NK-92 treated with Interleukin-12 subunit alpha and Interleukin-12 subunit beta, amount 100 ng/mL, for 24 hours (cell line): ENCODE results near the gene CEP170.
A peak's percentile ranks its signal among the peaks of the same experiment; 100 is the strongest.

Experiments
- DNase-seq: peaks from one replicate; lab custom pipeline; 2025; lab: John Stamatoyannopoulos, UW

The CEP170 gene

DNA sequence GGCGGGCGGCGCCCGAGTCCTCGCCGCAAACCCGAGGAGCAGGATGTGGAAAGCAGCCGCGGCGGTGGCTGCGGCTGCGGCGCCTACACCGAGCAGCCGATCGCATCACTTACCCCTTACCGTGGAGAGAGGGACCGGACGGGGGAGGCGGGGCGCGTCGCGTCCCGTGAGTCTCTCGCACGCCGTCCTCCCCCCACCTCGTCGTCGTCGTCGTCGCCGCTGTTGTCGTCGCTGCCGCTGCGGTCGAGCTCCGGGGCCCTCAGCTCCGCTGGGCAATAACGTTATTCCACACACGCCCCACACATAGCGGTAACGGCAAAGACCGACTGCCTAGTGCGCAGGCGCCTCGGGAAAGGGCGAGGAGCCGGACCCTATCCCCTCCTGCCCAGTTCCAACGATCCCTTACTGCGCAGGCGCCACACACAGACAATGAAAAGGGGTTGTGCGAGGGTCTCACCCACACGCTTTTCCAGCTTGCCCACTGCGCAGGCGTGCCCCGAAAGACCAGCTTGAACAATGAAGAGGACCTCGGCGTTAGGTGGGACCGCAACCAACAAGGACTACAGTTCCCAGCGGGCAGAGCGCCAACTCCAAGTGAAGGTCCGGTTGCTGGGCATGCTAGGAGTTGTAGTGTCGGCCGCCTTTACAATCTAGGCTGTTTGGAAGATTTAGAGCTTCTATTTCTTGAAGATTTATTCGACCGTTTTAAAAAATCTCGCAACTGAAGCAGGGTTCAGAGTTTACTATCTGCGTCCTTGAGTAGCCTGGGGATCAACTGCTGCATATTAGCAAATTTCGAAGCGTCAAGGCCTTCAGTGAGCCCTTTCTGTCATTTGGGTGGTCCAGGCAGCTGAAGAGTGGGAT lies at the start of gene CEP170:
CEP170 (minus strand) TSS at position 355 of the 864 bp plus-strand sequence. CDS start 30,001 bp downstream, outside the sequence.
- DNase-seq, result peak; percentile 88

- no peak for DNase-seq
These were observed 46.0 kb upstream of the CEP170 start for GRCh38 chr1:243301059-243301458.

DNA sequence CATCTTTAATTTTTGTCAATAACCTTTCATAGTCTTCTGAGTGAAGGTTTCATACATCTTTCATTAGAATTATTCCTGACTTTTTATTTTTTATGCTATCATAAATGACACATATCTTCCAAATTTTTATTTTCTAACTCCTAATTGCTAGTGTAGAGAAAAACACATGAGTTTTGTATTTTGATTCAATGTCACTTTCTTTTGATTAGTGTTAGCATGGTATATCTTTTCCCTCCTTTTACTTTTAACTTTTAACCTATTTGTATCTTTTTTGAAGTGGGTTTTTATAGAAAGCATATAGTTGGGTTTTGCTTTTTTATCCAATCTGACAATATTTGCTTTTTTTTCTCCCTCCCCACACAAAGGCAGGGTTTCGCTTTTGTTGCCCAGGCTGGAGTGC lies 44.0 kb upstream of the CEP170 start:
- no peak for DNase-seq

DNA sequence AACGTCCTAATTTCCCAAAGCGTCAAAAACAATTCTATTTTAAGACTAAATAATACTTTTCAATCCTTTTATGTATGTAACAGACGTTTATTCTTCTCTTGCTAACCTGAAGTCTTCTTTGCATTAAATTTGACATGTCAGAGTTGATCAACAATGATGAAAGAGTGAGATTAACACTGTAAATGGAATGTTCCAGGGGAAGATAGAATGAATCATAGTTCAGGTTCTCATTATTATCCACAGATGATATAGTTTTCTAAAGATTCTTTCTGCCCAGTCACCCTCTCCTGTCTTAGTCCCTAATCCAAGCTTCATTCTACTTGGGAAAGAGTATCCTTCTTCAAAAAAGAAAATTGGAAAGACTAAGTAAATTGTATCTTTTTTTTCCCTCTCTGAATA lies 39.6 kb upstream of the CEP170 start:
- DNase-seq, result no peak

DNA sequence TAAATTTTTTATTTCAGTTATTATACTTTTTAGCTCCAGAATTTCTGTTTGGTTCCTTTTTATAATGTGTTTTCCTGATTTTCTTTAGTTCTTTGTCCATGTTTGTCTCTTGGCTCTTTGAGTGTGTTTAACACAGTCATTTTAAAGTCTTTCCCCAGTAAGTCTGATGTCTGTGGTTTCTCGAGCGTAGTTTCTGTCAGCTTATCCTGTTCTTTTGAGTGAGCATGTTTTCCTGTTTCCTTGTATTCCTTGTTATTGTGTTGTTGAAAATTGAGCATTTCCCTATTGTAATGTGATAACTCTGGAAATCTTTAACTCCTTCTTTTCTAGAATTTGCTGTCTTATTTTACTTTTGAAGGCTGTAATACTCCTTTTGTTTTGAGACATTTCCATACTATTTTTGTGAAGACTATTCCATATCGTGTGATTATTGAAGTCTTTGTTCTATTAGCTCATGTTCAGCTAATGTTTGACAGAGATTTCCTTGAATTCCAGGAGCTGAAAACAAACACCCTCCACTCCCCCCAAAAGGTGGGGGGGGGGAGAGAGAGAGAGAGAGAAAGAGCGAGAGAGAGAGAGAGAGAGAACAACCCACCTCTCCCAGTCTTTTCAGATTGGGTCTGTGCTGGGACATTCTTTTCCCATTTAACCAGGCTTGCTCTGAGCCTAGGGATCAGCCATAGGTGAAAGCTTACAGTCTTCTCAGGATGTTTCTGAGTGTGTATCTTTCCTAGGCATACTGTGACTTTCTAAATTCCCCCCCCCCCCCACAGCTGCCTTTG lies 39.1 kb upstream of the CEP170 start:
- DNase-seq, result no peak

DNA sequence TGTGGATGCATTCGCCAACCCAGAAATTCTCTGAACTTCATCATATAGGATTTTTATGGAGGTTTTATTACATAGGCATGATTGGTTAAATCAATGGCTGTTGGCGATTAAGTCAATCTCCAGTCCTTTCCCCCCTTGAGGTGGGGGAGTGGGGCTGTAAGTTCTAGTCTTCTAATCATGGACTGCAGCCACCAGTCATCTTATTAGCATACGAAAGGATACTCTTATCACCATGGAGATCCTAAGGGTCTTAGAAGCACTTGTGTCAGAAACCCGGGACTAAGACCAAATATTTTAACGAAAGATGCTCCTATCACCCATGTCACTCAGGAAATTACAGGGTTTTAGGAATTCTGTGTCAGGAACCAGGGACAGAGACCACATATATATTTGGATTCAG lies 37.0 kb upstream of the CEP170 start:
- DNase-seq, result no peak

GRCh38 chr1:243291292-243291691 lies 36.2 kb upstream of the CEP170 start:
- DNase-seq, result no peak

DNA sequence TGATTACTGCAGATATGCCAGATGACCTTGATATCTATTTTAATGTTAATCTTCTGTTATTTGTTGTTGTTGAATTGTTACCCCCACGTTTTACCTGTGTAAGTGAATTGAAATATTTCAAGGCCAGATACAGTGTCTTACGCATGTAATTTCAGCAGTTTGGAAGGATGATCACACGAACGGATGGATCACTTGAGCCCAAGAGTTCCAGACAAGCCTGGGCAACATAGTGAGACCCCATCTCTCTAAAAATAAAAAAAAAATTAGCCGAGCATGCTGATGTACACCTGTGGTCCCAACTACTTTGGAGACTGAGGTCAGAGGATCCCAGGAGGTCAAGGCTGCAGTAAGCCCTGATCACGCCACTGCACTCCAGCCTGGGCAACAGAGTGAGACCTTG lies 33.0 kb upstream of the CEP170 start:
- no peak for DNase-seq

DNA sequence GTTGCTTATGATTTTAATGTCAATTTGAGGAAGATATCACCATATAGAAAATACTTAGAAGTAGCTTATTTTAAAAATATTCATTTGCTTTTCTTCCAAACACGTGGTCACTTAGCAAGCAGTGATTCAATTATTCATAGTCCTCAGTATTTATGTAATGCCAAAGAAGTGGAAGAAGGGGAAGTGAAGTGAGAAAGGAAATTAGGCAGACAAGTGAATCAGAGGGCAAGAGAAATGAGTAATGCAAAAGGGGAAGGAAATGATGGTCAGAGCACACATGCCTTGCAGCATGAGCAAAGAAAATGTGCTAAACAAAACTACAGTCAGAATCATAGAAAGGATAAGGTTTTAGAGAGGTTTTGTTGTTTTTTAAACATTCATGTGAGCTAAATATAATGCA lies 32.6 kb upstream of the CEP170 start:
- DNase-seq, result no peak

GRCh38 chr1:243287123-243287460 lies 32.0 kb upstream of the CEP170 start:
- DNase-seq, result no peak

- DNase-seq, result no peak
These were observed 31.5 kb upstream of the CEP170 start for GRCh38 chr1:243286409-243287122.

- no peak for DNase-seq
These were observed 26.6 kb upstream of the CEP170 start for GRCh38 chr1:243281672-243282071.

- no peak for DNase-seq
These were observed 25.6 kb upstream of the CEP170 start for GRCh38 chr1:243280571-243281129.

- DNase-seq, result no peak
These were observed 20.2 kb upstream of the CEP170 start for GRCh38 chr1:243275316-243275715.

DNA sequence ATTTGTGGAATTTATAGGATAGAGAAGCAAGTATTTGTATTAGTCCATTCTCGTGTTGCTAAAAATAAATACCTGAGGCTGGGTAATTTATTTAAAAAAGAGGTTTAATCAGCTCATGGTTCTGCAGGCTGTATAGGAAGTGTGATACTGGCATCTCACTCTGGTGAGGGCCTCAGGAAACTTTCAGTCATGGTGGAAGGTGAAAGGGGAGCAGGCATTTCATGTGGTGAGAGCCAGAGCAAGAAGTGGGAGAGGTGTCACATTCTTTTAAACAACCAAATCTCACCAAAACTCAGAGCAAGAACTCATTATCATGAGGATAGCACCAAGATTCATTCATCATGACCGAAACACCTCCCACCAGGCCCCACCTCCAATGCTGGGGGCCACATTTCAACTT lies 18.9 kb upstream of the CEP170 start:
- DNase-seq, result no peak

DNA sequence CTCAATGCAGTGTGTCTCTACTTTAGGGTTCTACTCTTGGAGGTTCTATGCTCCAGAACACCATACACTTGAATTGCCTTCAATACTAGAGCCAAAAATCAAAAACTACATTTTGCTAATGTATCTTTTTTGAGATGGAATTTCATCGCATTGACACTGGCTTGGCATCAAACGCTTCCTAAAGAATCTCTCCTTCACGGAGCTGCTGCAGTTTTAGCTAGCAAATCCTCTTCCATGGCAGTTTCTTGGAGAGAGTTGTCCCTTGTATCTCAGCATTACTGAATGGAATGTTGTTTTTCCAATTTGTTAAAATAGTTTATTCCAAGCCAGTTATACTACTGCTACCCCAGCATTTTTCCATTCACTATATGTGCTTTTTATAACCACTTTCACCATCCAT lies 18.4 kb upstream of the CEP170 start:
- no peak for DNase-seq

DNA sequence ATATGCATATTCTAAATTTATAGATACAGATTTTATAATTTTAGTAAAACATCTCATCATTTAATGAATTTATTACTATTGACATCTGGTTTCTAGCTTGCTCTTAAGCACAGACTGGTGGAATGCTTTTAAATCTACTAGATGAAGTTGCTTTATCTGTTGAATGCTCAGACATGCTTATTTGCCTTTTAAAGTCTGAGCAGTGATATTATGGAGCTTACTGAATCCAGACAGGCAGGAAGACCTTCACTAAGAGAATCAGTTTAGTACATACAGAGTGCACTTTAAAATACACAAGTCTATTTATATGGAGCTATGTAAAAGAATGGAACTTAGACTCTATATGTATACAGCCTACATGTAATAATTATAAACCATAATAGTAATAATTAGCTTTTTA lies 17.3 kb upstream of the CEP170 start:
- no peak for DNase-seq

- DNase-seq, result no peak
These were observed 16.9 kb upstream of the CEP170 start for GRCh38 chr1:243271996-243272395.

GRCh38 chr1:243270097-243270864 lies 15.2 kb upstream of the CEP170 start:
- DNase-seq, result no peak

DNA sequence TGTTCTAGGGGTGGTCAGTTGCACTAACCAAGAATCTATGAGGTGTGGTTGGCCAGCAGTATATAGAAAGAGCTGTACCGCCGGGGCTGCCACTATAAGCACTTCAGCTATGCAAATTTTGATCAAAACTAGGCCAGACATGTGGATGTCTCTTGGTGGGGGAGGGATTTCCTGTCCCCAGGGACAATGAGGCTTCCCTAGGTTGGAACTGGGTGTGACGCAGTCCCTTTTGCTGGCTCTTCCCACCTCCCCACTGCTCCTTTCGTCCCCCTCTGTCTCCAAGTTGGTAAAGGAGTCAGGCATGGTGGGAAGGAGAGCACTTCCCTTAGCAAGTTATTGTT lies 14.3 kb upstream of the CEP170 start:
- DNase-seq, result no peak

DNA sequence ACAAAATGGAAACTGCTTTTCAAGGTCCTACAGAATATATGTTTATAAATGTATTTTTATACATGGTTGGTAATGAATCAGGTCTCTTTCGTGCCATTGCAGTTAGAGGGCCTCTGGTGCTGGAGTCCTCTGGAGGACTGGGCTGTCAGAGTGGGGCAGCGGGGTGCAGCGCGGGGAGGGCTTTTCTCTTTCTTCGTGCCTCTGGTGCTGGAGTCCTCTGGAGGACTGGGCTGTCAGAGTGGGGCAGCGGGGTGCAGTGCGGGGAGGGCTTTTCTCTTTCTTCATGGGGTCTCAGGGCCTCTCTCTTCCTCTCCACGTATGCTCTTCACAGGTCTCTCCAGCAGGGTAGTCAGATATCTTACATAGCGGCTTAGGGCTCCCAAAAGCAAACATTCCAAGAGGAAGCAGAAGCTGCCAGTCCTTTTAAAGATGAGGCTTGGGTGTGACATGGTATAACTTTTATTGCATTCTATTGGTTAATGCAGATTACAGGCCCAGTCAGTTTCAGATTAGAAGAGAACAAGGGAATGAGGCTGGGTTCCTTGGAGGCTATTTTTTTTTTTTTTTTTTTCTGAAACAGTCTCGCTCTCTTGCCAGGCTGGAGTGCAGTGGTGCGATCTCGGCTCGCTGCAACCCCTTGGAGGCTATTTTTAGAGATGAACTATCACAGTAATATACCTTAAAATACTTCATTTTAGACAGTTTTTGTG lies 13.8 kb upstream of the CEP170 start:
- DNase-seq, result no peak
